Nephron (organoid): ENCODE results near the gene TMEM87B.

ENCODE experiments used
- H3K27ac Mint-ChIP-seq, 3 experiments: 2 replicates each; pipeline ENCODE4 v1.8.0; 2020; ENCODE audit warnings: mixed read lengths in 3 of 3, mild to moderate bottlenecking in 2 of 3, moderate library complexity in 1 of 3
- H3K27me3 Mint-ChIP-seq: 2 replicates; pipeline ENCODE4 v1.8.0; 2021; ENCODE audit warnings: low read depth, mild to moderate bottlenecking, moderate library complexity, mixed read lengths
- H3K36me3 Mint-ChIP-seq: 2 replicates; pipeline ENCODE4 v1.8.0; 2020; ENCODE audit warnings: low read depth, mixed read lengths
- H3K4me1 Mint-ChIP-seq: 2 replicates; pipeline ENCODE4 v1.8.0; 2020; ENCODE audit warnings: mixed read lengths
- H3K4me3 Mint-ChIP-seq, 3 experiments: 2 replicates each; pipeline ENCODE4 v1.8.0; 2020; ENCODE audit warnings: mild to moderate bottlenecking in 3 of 3, mixed read lengths in 3 of 3, moderate library complexity in 2 of 3
- H3K9me3 Mint-ChIP-seq: 2 replicates; pipeline ENCODE4 v1.8.0; 2020; ENCODE audit warnings: mixed read lengths
- CTCF ChIP-seq, 3 experiments: fragments of 200-600 bp; sonication (generic); IDR thresholded peaks; one replicate each; pipeline ENCODE4 v1.5.0; 2021; ENCODE audit warnings: antibody characterized with exemption in 3 of 3; ENCODE audit not compliant: unreplicated experiment in 3 of 3

TMEM87B gene

GRCh38 chr2:112148477-112148876 is 93.4 kb downstream of the TMEM87B start:
- Mint-ChIP-seq H3K27ac (peak overlapping the region in 1 of 3 experiments; percentile 84), H3K27me3 (peaks cover 5% of the 10 kb centered on the region), H3K4me3 (no peak overlapping the region), H3K36me3 (no peaks in the 10 kb centered on the region), H3K9me3 (no peaks in the 10 kb centered on the region), H3K4me1 (peaks cover 30% of the 10 kb centered on the region)
- TF ChIP-seq CTCF (IDR thresholded peaks at IDR 0.05; ENCODE audit: unreplicated experiment in 3 of 3), result no peak

- Mint-ChIP-seq H3K4me1 (peaks cover 30% of the 10 kb centered on the region), H3K36me3 (no peaks in the 10 kb centered on the region), H3K27me3 (peaks cover 5% of the 10 kb centered on the region), H3K9me3 (no peaks in the 10 kb centered on the region), H3K4me3 (no peak overlapping the region), H3K27ac (peak overlapping the region in 1 of 3 experiments; percentile 13)
- TF ChIP-seq CTCF (IDR thresholded peaks at IDR 0.05; ENCODE audit: unreplicated experiment in 3 of 3), result no peak
Measured at GRCh38 chr2:112149194-112149593, 94.1 kb downstream of the TMEM87B start.

- Mint-ChIP-seq H3K27ac (peak overlapping the region in 1 of 3 experiments; percentile 13), H3K36me3 (no peaks in the 10 kb centered on the region), H3K4me3 (no peak overlapping the region), H3K9me3 (no peaks in the 10 kb centered on the region), H3K4me1 (peaks cover 30% of the 10 kb centered on the region), H3K27me3 (peaks cover 5% of the 10 kb centered on the region)
- TF ChIP-seq CTCF (IDR thresholded peaks at IDR 0.05; ENCODE audit: unreplicated experiment in 3 of 3), result no peak
Measured at GRCh38 chr2:112149866-112150435, 94.9 kb downstream of the TMEM87B start.

GRCh38 chr2:112150447-112150846 is 95.4 kb downstream of the TMEM87B start:
- no peaks in the 10 kb centered on the region for H3K36me3 Mint-ChIP-seq
- peaks cover 5% of the 10 kb centered on the region for H3K27me3 Mint-ChIP-seq
- no peak overlapping the region for H3K27ac Mint-ChIP-seq
- TF ChIP-seq CTCF (IDR thresholded peaks at IDR 0.05; ENCODE audit: unreplicated experiment in 3 of 3), result no peak
- no peak overlapping the region for H3K4me3 Mint-ChIP-seq
- H3K9me3 Mint-ChIP-seq, result no peaks in the 10 kb centered on the region
- peaks cover 30% of the 10 kb centered on the region for H3K4me1 Mint-ChIP-seq

- no peaks in the 10 kb centered on the region for H3K9me3 Mint-ChIP-seq
- no peak overlapping the region for H3K4me3 Mint-ChIP-seq
- peaks cover 5% of the 10 kb centered on the region for H3K27me3 Mint-ChIP-seq
- H3K36me3 Mint-ChIP-seq, result no peaks in the 10 kb centered on the region
- no peak for TF ChIP-seq CTCF (IDR thresholded peaks at IDR 0.05; ENCODE audit: unreplicated experiment in 3 of 3)
- H3K4me1 Mint-ChIP-seq, result peaks cover 32% of the 10 kb centered on the region
- no peak overlapping the region for H3K27ac Mint-ChIP-seq
Measured at GRCh38 chr2:112150851-112151250, 95.8 kb downstream of the TMEM87B start.

- H3K4me1 Mint-ChIP-seq, result peaks cover 36% of the 10 kb centered on the region
- no peak overlapping the region for H3K4me3 Mint-ChIP-seq
- H3K27ac Mint-ChIP-seq, result no peak overlapping the region
- H3K9me3 Mint-ChIP-seq, result no peaks in the 10 kb centered on the region
- no peak for TF ChIP-seq CTCF (IDR thresholded peaks at IDR 0.05; ENCODE audit: unreplicated experiment in 3 of 3)
- H3K27me3 Mint-ChIP-seq, result peaks cover 5% of the 10 kb centered on the region
- H3K36me3 Mint-ChIP-seq, result no peaks in the 10 kb centered on the region
Measured at GRCh38 chr2:112151271-112151670, 96.2 kb downstream of the TMEM87B start.
